AG04449 (cell line): ENCODE results near the gene TRHDE.

ENCODE experiments used
- CTCF ChIA-PET: fragments of 350-600 bp; formaldehyde crosslinking; extraction: SDS; loops from one replicate; lab custom pipeline; 2021; ENCODE audit warnings: antibody characterized with exemption; lab: Yijun Ruan, JAX
- POLR2A ChIA-PET: fragments of 400-600, 350-600 bp; formaldehyde crosslinking; extraction: SDS; loops from one replicate; lab custom pipeline; 2020; ENCODE audit warnings: antibody characterized with exemption, inconsistent platforms; lab: Yijun Ruan, JAX
- DNase-seq: peaks from one replicate; pipeline ENCODE4 v3.0.0-alpha.2; 2010; ENCODE audit warnings: low read depth, low spot score
- H3K4me3 ChIP-seq: 2 replicates; pipeline ENCODE4 v1.5.1; 2011; ENCODE audit warnings: low read depth, mild to moderate bottlenecking, control low read depth, low read length
- CTCF ChIP-seq: IDR thresholded peaks from one replicate; pipeline ENCODE4 v1.5.1; 2011; ENCODE audit warnings: mild to moderate bottlenecking, moderate library complexity, low read length, control low read depth, inconsistent platforms; ENCODE audit not compliant: insufficient read depth; ENCODE audit errors: missing control alignments

Gene TRHDE

DNA sequence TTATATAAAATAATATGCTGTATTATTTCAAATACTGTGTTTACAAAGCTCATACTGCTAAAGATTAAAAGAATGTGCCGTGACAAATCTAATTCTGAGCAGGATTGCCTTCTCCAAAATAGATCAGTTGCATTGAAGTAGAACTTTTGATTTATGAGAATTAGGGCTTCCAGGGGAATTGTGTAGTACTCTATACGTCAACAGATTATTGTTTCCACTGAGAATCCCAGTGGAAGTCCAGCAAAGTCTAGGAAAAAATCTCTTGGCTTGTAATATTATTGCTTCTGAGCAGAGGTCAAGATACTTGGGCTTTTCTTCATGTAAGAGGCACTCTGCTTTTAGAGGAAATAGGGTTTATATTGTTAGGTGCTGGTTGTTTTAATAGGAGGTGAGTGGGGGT is 133.9 kb downstream of the TRHDE start:
- no peak for DNase-seq
- POLR2A ChIA-PET, result no interaction called here
- no peak for TF ChIP-seq CTCF
- no peak overlapping the region for H3K4me3 ChIP-seq
- CTCF ChIA-PET, result no interaction called here

DNA sequence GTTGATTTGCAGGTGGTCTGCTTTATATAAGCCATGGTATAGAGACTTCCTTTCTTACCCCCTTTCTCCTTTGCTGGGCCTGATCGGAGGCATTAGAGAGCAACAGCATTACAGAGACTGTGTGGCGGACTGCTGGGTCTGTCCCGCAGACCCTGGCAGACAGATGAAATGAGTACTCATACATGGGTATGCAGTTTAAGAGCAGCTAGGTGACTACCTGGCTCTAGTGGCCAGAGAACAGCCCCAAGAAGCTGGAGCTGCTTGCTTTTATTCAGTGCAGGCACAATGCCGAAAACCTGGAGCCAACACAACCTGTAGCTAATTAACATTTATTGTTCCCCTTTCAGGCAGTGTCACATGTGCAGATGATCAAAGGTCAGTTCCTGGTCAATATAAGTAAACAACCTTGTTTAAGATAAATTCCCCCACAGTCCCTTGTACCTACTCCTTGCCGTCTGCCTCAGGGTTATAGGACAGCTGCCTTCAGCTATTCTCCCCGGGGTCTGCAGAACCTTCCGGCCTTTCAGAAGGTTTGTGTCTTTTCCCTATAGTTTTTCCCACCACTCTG is 160.0 kb downstream of the TRHDE start:
- POLR2A ChIA-PET, result no interaction called here
- no peak for TF ChIP-seq CTCF
- H3K4me3 ChIP-seq, result no peak overlapping the region
- DNase-seq, result no peak
- CTCF ChIA-PET, result no interaction called here

- TF ChIP-seq CTCF, result no peak
- CTCF ChIA-PET, result interaction anchor here (0.7 kb wide), 1 partner anchor 90 kb away, joined by 3 read pairs; no protein-coding TSS in a partner anchor
- POLR2A ChIA-PET, result no interaction called here
- DNase-seq, result no peak
- H3K4me3 ChIP-seq, result no peak overlapping the region
Measured at GRCh38 chr12:72433298-72433697, 161.1 kb downstream of the TRHDE start.

DNA sequence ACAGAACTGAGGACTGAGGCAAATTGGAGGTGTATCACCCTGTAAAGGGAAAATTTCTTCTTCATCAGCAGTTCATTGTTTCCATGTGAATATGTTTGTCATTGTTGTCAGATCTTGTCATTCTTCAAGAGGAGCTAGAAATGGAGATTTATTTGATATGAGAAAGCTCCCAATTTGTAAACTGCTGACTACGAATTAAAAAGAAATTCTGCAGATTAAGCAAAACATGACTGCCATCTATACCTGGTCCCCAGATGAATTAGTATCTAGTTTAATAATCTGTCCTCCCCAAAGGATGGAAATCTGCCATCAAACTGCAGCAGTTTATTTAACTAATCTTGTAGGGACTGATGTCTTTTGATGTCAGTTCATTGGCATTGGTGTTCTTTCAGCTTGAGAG is 162.8 kb downstream of the TRHDE start:
- DNase-seq, result no peak
- H3K4me3 ChIP-seq, result no peak overlapping the region
- no peak for TF ChIP-seq CTCF
- ChIA-PET CTCF (no interaction called here), POLR2A (no interaction called here)

DNA sequence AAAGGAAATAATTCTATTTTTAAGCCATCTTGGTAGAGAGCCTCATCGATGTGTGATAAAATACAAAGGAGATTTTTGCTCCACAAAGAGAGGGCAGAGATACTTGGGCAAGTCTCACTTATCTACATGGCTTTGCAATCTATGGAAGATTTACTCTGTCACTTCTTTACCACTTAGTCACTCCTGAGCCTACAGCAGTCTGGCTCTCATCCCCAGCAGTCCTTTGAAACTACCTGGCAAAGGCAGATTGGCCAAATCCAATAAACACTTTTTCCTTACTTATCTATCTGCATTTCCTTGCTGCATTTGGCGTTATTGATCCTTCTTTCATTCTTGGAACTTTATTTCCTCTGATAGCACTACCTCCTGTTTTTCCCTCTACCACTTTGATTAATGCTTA is 170.0 kb downstream of the TRHDE start:
- CTCF ChIA-PET, result no interaction called here
- POLR2A ChIA-PET, result no interaction called here
- no peak for TF ChIP-seq CTCF
- H3K4me3 ChIP-seq, result no peak overlapping the region
- DNase-seq, result no peak

- no peak for DNase-seq
- CTCF ChIA-PET, result interaction anchor here (1.2 kb wide), 1 partner anchor 9 kb away, joined by 4 read pairs; no protein-coding TSS in a partner anchor
- TF ChIP-seq CTCF, result no peak
- no peak overlapping the region for H3K4me3 ChIP-seq
- POLR2A ChIA-PET, result no interaction called here
Measured at GRCh38 chr12:72444125-72444524, 172.0 kb downstream of the TRHDE start.
